Measurements from ENCODE around the gene WDR76.

DNA sequence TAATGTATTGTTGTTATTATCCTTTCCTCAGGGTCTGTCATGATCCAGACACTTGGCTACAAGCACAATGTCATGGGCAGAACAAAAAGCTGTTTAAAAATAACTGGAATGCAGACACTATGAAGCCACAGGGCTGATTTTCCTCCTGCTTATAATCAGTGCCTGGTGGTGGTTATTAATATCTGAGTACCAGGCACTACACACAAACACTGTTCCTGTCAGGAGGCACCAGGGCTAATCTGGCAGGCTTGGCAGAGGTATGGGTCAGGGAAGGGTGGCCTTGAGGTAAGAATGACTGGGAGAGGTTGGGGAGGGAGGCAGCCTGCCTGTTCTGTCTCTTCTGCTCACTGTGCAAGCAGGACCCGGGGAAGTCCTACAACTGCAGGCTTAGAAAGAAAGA lies 67.2 kb downstream of the WDR76 start:
- TF ChIP-seq, protein P1, sequence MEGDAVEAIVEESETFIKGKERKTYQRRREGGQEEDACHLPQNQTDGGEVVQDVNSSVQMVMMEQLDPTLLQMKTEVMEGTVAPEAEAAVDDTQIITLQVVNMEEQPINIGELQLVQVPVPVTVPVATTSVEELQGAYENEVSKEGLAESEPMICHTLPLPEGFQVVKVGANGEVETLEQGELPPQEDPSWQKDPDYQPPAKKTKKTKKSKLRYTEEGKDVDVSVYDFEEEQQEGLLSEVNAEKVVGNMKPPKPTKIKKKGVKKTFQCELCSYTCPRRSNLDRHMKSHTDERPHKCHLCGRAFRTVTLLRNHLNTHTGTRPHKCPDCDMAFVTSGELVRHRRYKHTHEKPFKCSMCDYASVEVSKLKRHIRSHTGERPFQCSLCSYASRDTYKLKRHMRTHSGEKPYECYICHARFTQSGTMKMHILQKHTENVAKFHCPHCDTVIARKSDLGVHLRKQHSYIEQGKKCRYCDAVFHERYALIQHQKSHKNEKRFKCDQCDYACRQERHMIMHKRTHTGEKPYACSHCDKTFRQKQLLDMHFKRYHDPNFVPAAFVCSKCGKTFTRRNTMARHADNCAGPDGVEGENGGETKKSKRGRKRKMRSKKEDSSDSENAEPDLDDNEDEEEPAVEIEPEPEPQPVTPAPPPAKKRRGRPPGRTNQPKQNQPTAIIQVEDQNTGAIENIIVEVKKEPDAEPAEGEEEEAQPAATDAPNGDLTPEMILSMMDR (IDR thresholded peaks at IDR 0.05) = no peak
- TF ChIP-seq POLR2A (IDR thresholded peaks at IDR 0.05) = no peak

Data from Peyer's patch (tissue), 4 donors.